GM12874 (cell line): Measurements from ENCODE around the gene NDUFS2.

Experiments
- CTCF ChIP-seq: IDR thresholded peaks from 2 replicates; pipeline ENCODE4 v1.5.1; 2011; ENCODE audit warnings: low read depth, mild to moderate bottlenecking, control low read depth, low read length, moderate library complexity; ENCODE audit not compliant: insufficient read depth

The NDUFS2 gene

GRCh38 chr1:161251579-161251978 lies 49.4 kb downstream of the NDUFS2 start:
- TF ChIP-seq CTCF = no peak

GRCh38 chr1:161258439-161259344 lies 56.5 kb downstream of the NDUFS2 start, which contains the start of gene PCP4L1:
TSS of gene PCP4L1 (plus strand) at chr1:161258745. CDS start at chr1:161258975, 230 bp downstream.
- no peak for TF ChIP-seq CTCF

- TF ChIP-seq CTCF = no peak
These were observed 57.2 kb downstream of the NDUFS2 start for GRCh38 chr1:161259345-161259702.

GRCh38 chr1:161259765-161260164 lies 57.6 kb downstream of the NDUFS2 start:
- TF ChIP-seq CTCF = no peak

GRCh38 chr1:161260376-161261260 lies 58.5 kb downstream of the NDUFS2 start:
- TF ChIP-seq CTCF = no peak

GRCh38 chr1:161261261-161262235 lies 59.4 kb downstream of the NDUFS2 start:
- TF ChIP-seq CTCF = no peak
